Gastrocnemius medialis (tissue), 4 donors: Measurements from ENCODE around the gene C2orf78. TPM values are rescaled to one million over a fixed set of nuclear protein-coding genes. Genes with fewer than 3 reads are reported as not detected.

Source experiments
- ATAC-seq, 2 donors: fragments of 150-250 bp; one replicate each; pipeline ENCODE4 v1.9.1; 2016
- DNase-seq, 2 donors: peaks; one replicate each; pipeline ENCODE4 v3.0.0-alpha.2; 2019
- H3K27ac ChIP-seq, 4 donors: fragments of 200-600 bp; sonication (generic); 1 replicate in 1 of 4; 2 replicates in 3 of 4; pipeline ENCODE4 v1.5.1; 2016 to 2018; ENCODE audit warnings: mild to moderate bottlenecking in 2 of 4, moderate library complexity in 1 of 4
- H3K27me3 ChIP-seq, 3 donors: fragments of 200-600 bp; sonication (generic) in 2 of 3; 1 replicate in 1 of 3; 2 replicates in 2 of 3; pipeline versions ENCODE4 v1.5.1 to v1.6.0; 2016 to 2019; ENCODE audit warnings: mild to moderate bottlenecking in 1 of 3, moderate library complexity in 1 of 3
- H3K36me3 ChIP-seq, 2 donors: fragments of 200-600 bp; sonication (generic) in 1 of 2; one replicate each; pipeline ENCODE4 v1.5.1; 2017 to 2018
- H3K4me1 ChIP-seq, 2 donors: fragments of 200-600 bp; sonication (generic) in 1 of 2; one replicate each; pipeline ENCODE4 v1.5.1; 2016 to 2017; ENCODE audit warnings: mild to moderate bottlenecking in 2 of 2
- H3K4me3 ChIP-seq, 4 donors: fragments of 200-600 bp; sonication (generic) in 3 of 4; 1 replicate in 1 of 4; 2 replicates in 3 of 4; pipeline ENCODE4 v1.5.1; 2016 to 2019; ENCODE audit warnings: mild to moderate bottlenecking in 2 of 4
- H3K9me3 ChIP-seq, 3 donors: fragments of 200-600 bp; sonication (generic) in 2 of 3; 1 replicate in 1 of 3; 2 replicates in 2 of 3; pipeline ENCODE4 v1.5.1; 2016 to 2019
- POLR2A ChIP-seq, 2 donors: fragments of 450-650 bp; IDR thresholded peaks; one replicate each; pipeline ENCODE4 v1.6.1; 2017; ENCODE audit warnings: antibody characterized with exemption in 2 of 2, mild to moderate bottlenecking in 2 of 2, moderate library complexity in 2 of 2
- in situ Hi-C, 4 donors: fragments of 200-750 bp; cut with MboI; loops; one replicate each; pipeline versions ENCODE4 v1.15.0 to v1.8.0; 2017; ENCODE audit warnings: low sequenced_read_pairs in 4 of 4
- intact Hi-C: fragments of 100-400 bp; cut with DNase I; formaldehyde crosslinking; loops from one replicate; pipeline ENCODE4 v1.15.1; 2023; ENCODE audit warnings: low total_unique reads
- total RNA-seq, 4 donors: library from RNA; depleted of rRNA; stranded (reverse); fragments of >200 nt; gene quantifications; one replicate each; pipeline versions ENCODE4 v1.1.0 to v1.2.3, GENCODE V29; 2016
- TF ChIP-seq, protein P1 (sequence below), 5 experiments: fragments of 450-650 bp in 3 of 5; fragments of 200-600 bp in 2 of 5; sonication (generic) in 2 of 5; IDR thresholded peaks in 4 of 5; conservative IDR thresholded peaks in 1 of 5; 1 replicate in 4 of 5; 2 replicates in 1 of 5; pipeline ENCODE4 v1.5.1; 2016 to 2019; ENCODE audit warnings: antibody characterized with exemption in 5 of 5, mild to moderate bottlenecking in 3 of 5, moderate library complexity in 3 of 5

The C2orf78 gene
- total RNA-seq, 4 donors from 2014 or later = 0.16 TPM; not detected in 3

GRCh38 chr2:73759285-73759764 is 24.7 kb upstream of the C2orf78 start:
- Histone ChIP-seq H3K4me3 (no peak overlapping the region), H3K27ac (no peak overlapping the region), H3K27me3 (no peaks in the 10 kb centered on the region), H3K4me1 (peaks cover 10 to 11% of the 10 kb centered on the region in 2 donors), H3K9me3 (no peaks in the 10 kb centered on the region), H3K36me3 (peaks cover 4 to 43% of the 10 kb centered on the region in 2 donors)
- intact Hi-C loops = no loop called here
- in situ Hi-C loops = no loop called here
- TF ChIP-seq, protein P1, sequence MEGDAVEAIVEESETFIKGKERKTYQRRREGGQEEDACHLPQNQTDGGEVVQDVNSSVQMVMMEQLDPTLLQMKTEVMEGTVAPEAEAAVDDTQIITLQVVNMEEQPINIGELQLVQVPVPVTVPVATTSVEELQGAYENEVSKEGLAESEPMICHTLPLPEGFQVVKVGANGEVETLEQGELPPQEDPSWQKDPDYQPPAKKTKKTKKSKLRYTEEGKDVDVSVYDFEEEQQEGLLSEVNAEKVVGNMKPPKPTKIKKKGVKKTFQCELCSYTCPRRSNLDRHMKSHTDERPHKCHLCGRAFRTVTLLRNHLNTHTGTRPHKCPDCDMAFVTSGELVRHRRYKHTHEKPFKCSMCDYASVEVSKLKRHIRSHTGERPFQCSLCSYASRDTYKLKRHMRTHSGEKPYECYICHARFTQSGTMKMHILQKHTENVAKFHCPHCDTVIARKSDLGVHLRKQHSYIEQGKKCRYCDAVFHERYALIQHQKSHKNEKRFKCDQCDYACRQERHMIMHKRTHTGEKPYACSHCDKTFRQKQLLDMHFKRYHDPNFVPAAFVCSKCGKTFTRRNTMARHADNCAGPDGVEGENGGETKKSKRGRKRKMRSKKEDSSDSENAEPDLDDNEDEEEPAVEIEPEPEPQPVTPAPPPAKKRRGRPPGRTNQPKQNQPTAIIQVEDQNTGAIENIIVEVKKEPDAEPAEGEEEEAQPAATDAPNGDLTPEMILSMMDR (IDR thresholded peaks at IDR 0.05 in 4 of 5, conservative IDR thresholded peaks at IDR 0.05 in 1 of 5) = no peak
- no peak for TF ChIP-seq POLR2A (IDR thresholded peaks at IDR 0.05)
- DNase-seq (no peak), ATAC-seq (no peak)

GRCh38 chr2:73759904-73760303 is 24.1 kb upstream of the C2orf78 start:
- ATAC-seq (no peak), DNase-seq (no peak)
- H3K4me1 ChIP-seq = peaks cover 10 to 11% of the 10 kb centered on the region in 2 donors
- intact Hi-C loops = no loop called here
- no peaks in the 10 kb centered on the region for H3K27me3 ChIP-seq
- TF ChIP-seq, protein P1 (IDR thresholded peaks at IDR 0.05 in 4 of 5, conservative IDR thresholded peaks at IDR 0.05 in 1 of 5) = no peak
- no peak for TF ChIP-seq POLR2A (IDR thresholded peaks at IDR 0.05)
- no peak overlapping the region for H3K27ac ChIP-seq
- in situ Hi-C loops = no loop called here
- no peaks in the 10 kb centered on the region for H3K9me3 ChIP-seq
- peaks cover 4 to 46% of the 10 kb centered on the region in 2 donors for H3K36me3 ChIP-seq
- H3K4me3 ChIP-seq = no peak overlapping the region

DNA sequence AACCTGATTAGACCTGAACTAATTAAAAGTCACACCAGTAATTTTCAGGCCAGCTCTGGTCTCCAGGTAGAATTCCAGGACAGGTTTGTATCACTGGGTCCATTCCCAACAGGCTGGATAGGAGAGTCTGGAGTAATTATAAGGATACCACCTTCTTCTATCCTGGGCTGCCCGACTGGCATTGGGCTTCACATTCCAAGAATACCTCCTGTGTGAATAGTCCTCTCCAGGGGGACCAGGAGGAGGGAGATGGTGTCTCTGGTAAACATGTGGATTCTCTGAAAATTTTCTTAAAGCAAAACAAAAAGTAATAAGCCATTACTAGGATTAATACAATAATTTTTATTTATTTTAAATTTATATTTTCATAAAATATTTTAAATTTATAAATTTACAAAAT is 21.4 kb upstream of the C2orf78 start:
- DNase-seq (no peak), ATAC-seq (no peak)
- Histone ChIP-seq H3K9me3 (no peaks in the 10 kb centered on the region), H3K27ac (no peak overlapping the region), H3K36me3 (peaks cover 4 to 72% of the 10 kb centered on the region in 2 donors), H3K4me1 (peaks cover 10 to 11% of the 10 kb centered on the region in 2 donors), H3K27me3 (no peaks in the 10 kb centered on the region), H3K4me3 (no peak overlapping the region)
- in situ Hi-C loops = no loop called here
- TF ChIP-seq POLR2A (IDR thresholded peaks at IDR 0.05) = no peak
- TF ChIP-seq, protein P1 (IDR thresholded peaks at IDR 0.05 in 4 of 5, conservative IDR thresholded peaks at IDR 0.05 in 1 of 5) = no peak
- intact Hi-C loops = no loop called here

- H3K27me3 ChIP-seq = no peaks in the 10 kb centered on the region
- H3K4me3 ChIP-seq = no peak overlapping the region
- ATAC-seq = no peak
- no peak overlapping the region for H3K27ac ChIP-seq
- TF ChIP-seq POLR2A (IDR thresholded peaks at IDR 0.05) = no peak
- TF ChIP-seq, protein P1 (IDR thresholded peaks at IDR 0.05 in 4 of 5, conservative IDR thresholded peaks at IDR 0.05 in 1 of 5) = no peak
- no peak for DNase-seq
- in situ Hi-C loops (no loop called here), intact Hi-C loops (no loop called here)
- no peaks in the 10 kb centered on the region for H3K9me3 ChIP-seq
- H3K4me1 ChIP-seq = peaks cover 0 to under 1% of the 10 kb centered on the region in 2 donors
- peaks cover 8 to 86% of the 10 kb centered on the region in 2 donors for H3K36me3 ChIP-seq
These were observed 19.0 kb upstream of the C2orf78 start for GRCh38 chr2:73764945-73765344.

- in situ Hi-C loops = no loop called here
- Histone ChIP-seq H3K4me1 (no peaks in the 10 kb centered on the region), H3K27me3 (no peaks in the 10 kb centered on the region), H3K27ac (no peak overlapping the region), H3K36me3 (peaks cover 8 to 86% of the 10 kb centered on the region in 2 donors), H3K9me3 (no peaks in the 10 kb centered on the region), H3K4me3 (no peak overlapping the region)
- no peak for ATAC-seq
- intact Hi-C loops = no loop called here
- no peak for DNase-seq
- TF ChIP-seq, protein P1 (IDR thresholded peaks at IDR 0.05 in 4 of 5, conservative IDR thresholded peaks at IDR 0.05 in 1 of 5) = no peak
- no peak for TF ChIP-seq POLR2A (IDR thresholded peaks at IDR 0.05)
These were observed 17.6 kb upstream of the C2orf78 start for GRCh38 chr2:73766349-73766748.
